Measurements from ENCODE around the gene GIPC2.
A peak's percentile ranks its signal among the peaks of the same experiment; 100 is the strongest.
"Not testable (repeated sequence)": the region's sequence is repeated elsewhere in the genome, so short reads cannot be mapped to it uniquely, and the experiment has no call there.

GIPC2 gene

GRCh38 chr1:78101051-78101450 lies 55.3 kb downstream of the GIPC2 start:
- no peak for DNase-seq

- DNase-seq = peak; percentile 26
These were observed 55.7 kb downstream of the GIPC2 start for GRCh38 chr1:78101514-78101913.

- no peak for DNase-seq
These were observed 56.3 kb downstream of the GIPC2 start for GRCh38 chr1:78102082-78102481.

DNA sequence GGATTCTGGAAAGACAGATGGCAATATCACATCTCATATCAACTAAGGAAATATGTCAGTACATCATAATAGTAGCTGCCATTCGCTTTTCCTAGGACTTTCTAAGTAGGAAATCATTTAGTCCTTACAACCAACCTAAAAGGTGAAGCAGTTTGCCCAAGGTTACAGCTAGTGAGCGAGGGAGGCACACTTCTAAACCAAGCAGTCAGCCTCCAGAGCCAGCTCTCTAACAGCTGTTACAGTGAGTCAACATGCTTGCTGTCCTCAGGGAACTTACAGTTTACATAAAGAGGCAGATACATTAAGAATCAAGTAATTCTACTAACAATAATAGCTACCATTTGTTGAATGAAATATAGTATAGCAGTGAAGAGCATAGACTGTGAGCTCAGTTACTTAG lies 57.1 kb downstream of the GIPC2 start:
- DNase-seq = no peak

GRCh38 chr1:78104322-78104721 lies 58.6 kb downstream of the GIPC2 start:
- no peak for DNase-seq

- DNase-seq = not testable (repeated sequence)
These were observed 63.9 kb downstream of the GIPC2 start for GRCh38 chr1:78109659-78110058.

DNA sequence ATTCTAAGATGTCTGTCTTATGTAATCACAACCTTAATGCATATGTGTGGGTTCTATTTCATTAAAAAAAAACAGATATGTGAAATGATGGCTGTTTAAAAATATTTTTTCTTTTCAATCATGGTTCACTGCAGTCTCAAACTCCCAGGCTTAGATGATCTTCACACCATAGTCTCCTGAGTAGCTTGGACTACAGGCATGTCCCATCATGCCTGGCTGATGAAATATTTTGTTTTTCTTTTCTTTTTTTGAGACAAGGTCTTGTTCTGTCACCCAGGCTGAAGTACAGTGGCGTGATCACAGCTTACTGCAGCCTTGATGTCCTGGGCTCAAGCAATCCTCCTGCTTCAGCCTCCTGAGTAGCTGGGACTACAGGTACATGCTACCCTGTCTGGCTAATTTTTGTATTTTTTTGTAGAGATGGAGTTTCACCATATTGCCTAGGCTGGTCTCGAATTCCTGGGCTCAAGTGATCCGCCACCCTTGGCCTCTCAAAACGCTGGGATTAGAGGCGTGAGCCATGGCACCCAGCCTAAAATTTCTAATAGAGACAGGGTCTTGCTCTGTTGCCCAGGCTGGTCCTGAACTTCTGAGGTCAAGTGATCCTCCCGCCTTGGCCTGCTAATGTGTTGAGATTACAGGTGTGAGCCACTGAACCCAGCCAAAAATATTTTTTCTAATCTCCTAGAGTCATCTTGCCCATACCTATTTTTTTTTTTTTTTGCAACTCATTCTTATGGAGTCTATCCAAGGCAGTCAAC lies 67.6 kb downstream of the GIPC2 start:
- no peak for DNase-seq

DNA sequence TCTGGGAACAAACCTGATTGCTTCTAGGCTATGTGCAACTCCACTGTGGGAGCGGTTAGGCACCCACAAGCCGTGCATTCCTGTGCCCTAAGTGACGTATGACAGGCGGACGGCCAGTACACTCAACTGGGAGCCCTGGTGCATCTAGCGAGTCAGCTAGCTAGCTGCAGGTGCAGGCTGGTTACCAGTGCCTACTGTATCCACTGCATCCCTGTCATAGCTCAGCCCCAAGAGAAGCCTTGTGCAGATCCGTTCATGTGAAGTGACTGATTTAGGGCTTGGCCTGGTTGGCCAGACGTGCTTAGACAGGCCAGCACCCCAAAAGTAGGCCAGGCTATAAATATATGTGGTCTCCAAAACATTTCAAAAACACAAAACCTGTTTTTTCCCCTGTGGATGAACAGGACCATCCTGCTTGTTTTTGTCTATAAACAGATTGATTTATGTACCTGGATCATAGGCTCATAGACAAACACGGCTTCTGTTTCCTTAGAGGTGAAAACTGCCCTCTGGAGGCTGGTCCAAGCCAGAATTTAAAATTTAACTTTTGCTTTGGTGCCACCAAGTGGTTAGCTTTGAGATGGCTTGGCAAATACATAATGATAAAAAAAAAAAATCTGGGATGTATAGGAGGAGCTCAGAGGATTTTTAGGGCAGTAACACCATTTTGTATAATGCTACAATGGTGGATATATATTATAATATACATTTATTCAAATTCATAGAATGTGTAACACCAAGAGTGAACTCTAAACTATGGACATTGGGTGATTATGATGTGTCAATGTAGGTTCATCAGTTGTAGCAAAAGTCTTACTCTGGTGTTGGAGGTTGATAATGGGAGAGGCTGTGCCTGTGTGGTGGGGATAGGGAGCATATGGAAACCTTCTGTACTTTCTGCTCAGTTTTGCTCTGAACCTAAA lies 68.5 kb downstream of the GIPC2 start:
- DNase-seq = peak; percentile 73

DNA sequence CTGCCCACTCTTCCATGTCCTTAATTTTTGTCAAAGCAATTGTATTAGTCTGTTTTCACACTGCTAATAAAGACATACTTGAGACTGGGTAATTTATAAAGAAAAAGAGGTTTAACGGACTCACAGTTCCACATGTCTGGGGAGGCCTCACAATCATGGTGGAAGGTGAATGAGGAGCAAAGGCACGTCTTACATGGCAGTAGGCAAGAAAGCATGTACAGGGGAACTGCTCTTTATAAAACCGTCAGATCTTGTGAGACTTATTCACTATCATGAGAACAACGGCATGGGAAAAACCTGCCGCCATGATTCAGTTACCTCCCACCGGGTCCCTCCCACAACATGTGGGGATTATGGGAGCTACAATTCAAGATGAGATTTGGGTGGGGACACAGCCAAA lies 74.7 kb downstream of the GIPC2 start:
- DNase-seq = not testable (repeated sequence)

GRCh38 chr1:78121710-78122109 lies 75.9 kb downstream of the GIPC2 start:
- DNase-seq = no peak

- no peak for DNase-seq
These were observed 76.6 kb downstream of the GIPC2 start for GRCh38 chr1:78122389-78122788.

DNA sequence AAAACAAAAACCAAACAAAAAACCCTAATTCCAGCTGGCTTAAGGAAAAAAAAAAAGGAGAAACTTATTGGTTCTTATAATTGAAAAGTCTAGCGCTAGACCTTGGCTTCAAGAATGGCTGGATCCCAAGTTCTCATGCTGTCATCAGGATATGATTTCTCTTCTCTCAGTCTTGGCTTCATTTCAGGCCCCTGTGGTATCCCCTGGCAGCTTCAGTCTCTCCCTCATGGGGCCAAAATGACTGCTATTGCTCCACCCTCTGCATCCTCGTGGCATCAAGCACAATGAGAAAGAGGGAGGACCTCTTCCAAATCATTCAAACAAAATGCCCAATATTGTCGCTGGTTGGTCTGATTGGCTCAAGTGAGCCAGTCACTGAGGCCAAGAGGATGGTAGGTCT lies 80.7 kb downstream of the GIPC2 start:
- DNase-seq = no peak

GRCh38 chr1:78132174-78132947 lies 86.6 kb downstream of the GIPC2 start:
- DNase-seq = no peak

DNA sequence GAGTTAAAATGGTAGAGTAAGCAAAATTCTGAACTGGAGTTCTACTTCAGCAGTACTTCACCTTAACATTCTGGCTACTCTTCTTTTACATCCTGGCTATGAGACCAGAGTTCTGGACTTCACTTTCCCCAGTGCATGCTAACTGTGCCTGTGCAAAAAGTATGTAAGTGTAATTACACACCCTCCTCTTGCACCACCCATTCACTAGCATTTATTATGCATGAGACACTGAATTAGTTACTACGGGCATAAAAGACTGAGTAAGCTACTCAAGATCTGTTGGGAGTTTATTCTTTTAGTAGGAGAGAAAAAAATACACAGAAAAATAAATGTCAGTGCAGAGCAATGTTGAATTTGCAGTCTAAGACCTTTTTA lies 87.2 kb downstream of the GIPC2 start:
- no peak for DNase-seq

DNA sequence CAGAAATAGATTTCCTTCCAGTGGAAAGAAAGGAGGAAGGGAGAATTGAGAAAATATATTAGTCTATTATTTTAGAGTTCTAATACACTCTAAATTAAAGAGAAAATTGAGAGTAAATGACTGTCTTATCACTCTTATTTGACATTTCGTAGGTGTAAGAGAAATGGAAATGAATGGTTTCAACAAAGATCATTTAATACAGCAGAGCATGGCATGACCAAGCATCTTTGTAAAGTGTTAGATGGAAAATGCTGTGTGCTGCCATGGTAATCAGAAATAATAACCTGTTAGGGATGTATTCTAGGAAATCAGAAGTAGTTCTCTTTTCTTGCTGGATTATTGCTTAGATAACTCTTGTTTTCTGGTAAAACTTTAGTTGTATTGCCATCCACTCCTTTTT lies 90.9 kb downstream of the GIPC2 start:
- no peak for DNase-seq

DNA sequence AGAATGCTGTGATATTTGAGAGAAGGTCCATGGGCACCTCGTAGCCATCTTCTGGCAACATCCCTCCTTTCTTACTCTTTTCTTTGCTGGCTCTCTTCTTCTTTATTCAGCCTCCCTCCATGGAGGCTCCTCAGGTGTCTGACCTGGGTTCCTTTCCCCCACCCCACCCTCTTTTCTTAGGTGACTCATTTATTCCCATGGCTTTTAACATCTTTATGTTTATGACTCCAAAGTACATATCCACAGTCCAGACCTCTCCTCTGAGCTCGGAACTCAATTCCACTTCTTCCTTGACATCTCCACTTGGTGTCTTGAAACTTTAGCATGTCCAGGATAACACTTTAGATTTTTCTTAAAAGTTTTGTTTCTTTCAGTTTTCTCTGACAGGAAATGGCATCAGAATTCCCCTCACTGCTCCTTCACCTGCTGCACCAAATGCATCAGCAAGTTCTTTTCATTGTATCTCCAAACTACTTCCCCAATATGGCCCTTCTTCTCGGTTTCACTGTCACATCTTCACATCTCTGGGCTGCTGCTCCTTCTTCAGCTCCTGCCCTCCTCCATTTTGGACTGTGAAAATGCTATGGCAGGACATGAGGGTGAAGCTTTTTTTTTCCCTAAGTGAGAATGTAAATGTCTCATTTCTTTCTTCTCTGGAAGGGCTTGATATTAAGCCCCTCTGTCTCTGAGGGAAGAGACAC lies 95.9 kb downstream of the GIPC2 start:
- no peak for DNase-seq

- DNase-seq = no peak
These were observed 97.0 kb downstream of the GIPC2 start for GRCh38 chr1:78142736-78143135.

DNA sequence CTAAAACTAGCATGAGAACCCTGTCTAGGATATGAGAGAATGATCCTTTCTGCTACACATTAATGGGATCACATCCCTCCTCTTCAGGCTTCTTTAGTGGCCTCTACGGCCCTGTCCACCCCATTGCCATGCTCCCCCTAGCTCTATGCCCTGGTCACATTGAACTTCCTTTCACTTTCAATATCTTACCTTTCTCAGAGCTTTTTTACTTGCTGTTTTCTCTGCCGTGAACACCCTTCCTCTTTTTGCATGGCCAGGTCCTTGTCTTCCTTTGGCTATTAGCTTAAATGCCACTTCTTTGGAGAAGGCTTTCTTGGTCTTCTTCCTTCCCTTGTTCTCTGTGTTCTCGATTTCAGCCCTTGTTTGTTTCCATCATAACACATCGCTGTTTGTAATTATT lies 97.4 kb downstream of the GIPC2 start:
- DNase-seq = no peak

DNA sequence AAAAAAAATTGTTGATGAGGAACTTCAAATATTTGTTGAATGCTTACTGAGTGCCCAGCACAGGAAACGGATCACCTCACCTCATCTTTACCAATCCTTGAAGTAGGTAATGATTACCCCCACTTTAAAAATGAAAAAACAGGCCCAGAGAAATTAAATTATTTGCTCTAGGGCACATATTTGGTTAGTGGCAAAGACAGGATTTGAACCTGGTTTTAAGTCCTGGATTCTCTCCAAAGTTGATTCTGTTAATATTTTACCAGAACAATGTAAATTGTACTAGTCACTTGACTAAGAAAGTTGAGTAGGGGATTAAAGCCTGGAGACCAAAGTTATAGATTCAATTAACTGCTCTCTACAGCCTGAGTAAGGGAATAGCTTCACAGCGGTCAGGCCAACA lies 97.9 kb downstream of the GIPC2 start:
- DNase-seq = no peak

GRCh38 chr1:78145105-78145580 lies 99.4 kb downstream of the GIPC2 start:
- DNase-seq = peak; percentile 72

DNA sequence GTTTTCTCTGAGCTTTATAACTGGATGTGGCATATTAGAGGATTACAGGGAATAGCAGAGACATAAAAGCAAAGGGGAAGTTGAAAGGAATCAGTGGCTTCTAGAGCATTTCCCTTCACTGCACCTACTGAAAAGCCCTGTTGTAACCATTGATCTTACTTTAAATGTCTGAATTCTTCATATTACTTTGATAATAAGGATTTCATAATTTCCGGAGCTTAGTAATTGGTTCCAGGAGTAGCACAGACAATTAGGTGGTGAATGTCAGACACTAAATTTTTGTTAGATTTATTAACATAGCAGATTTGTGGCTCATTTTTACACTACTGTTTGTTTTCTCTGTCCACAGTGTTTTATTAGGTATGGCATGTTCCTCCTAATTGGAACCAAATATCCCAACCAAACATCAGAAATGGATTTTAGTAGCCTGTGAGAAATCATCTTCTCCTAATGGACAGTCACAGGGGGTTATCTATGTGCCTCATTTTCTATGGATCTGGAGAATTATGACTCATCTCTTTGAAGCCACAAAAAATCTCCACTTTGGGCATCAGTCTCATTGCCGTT lies 100.5 kb downstream of the GIPC2 start:
- no peak for DNase-seq

DNA sequence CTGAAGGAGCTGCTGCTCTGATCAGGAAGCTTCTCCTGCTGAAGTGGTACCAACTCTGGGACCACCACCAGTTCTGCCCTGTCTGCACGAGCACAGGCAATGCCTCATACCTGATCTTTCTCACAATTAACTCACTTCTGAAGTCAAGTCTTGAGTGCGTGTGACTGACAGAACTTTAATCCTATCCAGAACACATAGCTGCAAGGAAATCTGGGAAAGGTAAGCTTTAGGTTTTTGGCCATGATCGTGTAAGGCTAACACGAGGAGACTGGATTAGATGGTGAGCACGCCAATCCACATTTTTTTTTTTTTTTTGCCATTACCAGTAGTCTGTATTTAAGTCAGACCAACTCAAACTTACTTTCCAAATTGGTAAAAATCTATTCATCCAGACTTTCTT lies 101.3 kb downstream of the GIPC2 start:
- DNase-seq = no peak

Measured in femur (tissue), 1 donor.